Forelimb muscle (tissue), 1 donor: ENCODE data around the gene UTP11. TPM values are rescaled to one million over a fixed set of nuclear protein-coding genes. Genes with fewer than 3 reads are reported as not detected.
"Not testable (repeated sequence)": the region's sequence is repeated elsewhere in the genome, so short reads cannot be mapped to it uniquely, and the experiment has no call there.

Experiments
- DNase-seq: peaks from one replicate; pipeline ENCODE4 v3.0.0-alpha.2; 2013; ENCODE audit warnings: low read depth
- polyA plus RNA-seq: library from polyadenylated mRNA; unstranded; fragments of 120-200 nt; gene quantifications from one replicate; pipeline ENCODE4 v1.2.1, GENCODE V29; 2013; ENCODE audit not compliant: insufficient read length

The UTP11 gene
- polyA plus RNA-seq, 1 donor: 111 TPM

- DNase-seq: no peak
Observed at GRCh38 chr1:38027201-38028104, 14.9 kb downstream of the UTP11 start.

GRCh38 chr1:38028105-38028591, 15.6 kb downstream of the UTP11 start:
- no peak for DNase-seq

- no peak for DNase-seq
Observed at GRCh38 chr1:38028671-38029070, 16.1 kb downstream of the UTP11 start.

GRCh38 chr1:38029081-38029681, 16.6 kb downstream of the UTP11 start:
- no peak for DNase-seq

- DNase-seq: no peak
Observed at GRCh38 chr1:38029685-38030511, 17.4 kb downstream of the UTP11 start.

- DNase-seq: no peak
Observed at GRCh38 chr1:38030596-38031512, 18.3 kb downstream of the UTP11 start.

GRCh38 chr1:38031513-38031866, 19.0 kb downstream of the UTP11 start:
- DNase-seq: no peak

- DNase-seq: not testable (repeated sequence)
Observed at GRCh38 chr1:38032992-38033391, 20.5 kb downstream of the UTP11 start.

GRCh38 chr1:38034871-38035270, 22.3 kb downstream of the UTP11 start:
- DNase-seq: no peak

GRCh38 chr1:38037221-38037939, 24.8 kb downstream of the UTP11 start:
- DNase-seq: no peak

GRCh38 chr1:38038861-38039260, 26.3 kb downstream of the UTP11 start:
- DNase-seq: no peak

GRCh38 chr1:38039331-38040088, 27.0 kb downstream of the UTP11 start:
- DNase-seq: no peak

GRCh38 chr1:38041936-38042834, 29.7 kb downstream of the UTP11 start:
- no peak for DNase-seq

GRCh38 chr1:38043036-38043747, 30.7 kb downstream of the UTP11 start:
- DNase-seq: no peak

GRCh38 chr1:38044221-38045215, 32.0 kb downstream of the UTP11 start:
- DNase-seq: no peak
